Uterus (tissue), 2 donors: ENCODE results near the gene ARFRP1.

Experiments used
- CTCF ChIP-seq, 4 experiments: fragments of 200-600 bp in 2 of 4; fragments of 450-650 bp in 2 of 4; sonication (generic) in 2 of 4; IDR thresholded peaks; one replicate each; pipeline ENCODE4 v1.5.1; 2016 to 2019; ENCODE audit warnings: antibody characterized with exemption in 4 of 4, mild to moderate bottlenecking in 2 of 4, moderate library complexity in 1 of 4
- POLR2A ChIP-seq, 2 donors: fragments of 450-650 bp; IDR thresholded peaks; one replicate each; pipeline ENCODE4 v1.6.1; 2016; ENCODE audit warnings: antibody characterized with exemption in 2 of 2, mild to moderate bottlenecking in 1 of 2, moderate library complexity in 1 of 2

GRCh38 chr20:63687419-63688178, 20.2 kb downstream of the ARFRP1 start:
- TF ChIP-seq POLR2A (IDR thresholded peaks at IDR 0.05) (no peak), CTCF (IDR thresholded peaks at IDR 0.05) (no peak)
